HG03135 (cell line): Measurements from ENCODE around the gene RNF126.
A peak's percentile ranks its signal among the peaks of the same experiment; 100 is the strongest.
"Not testable (repeated sequence)": the region's sequence is repeated elsewhere in the genome, so short reads cannot be mapped to it uniquely, and the experiment has no call there.

Experiments used
- ATAC-seq: cut with Tn5 transposase; IDR thresholded peaks from one replicate; pipeline ENCODE4 v1.9.1; 2021; ENCODE audit warnings: mild to moderate bottlenecking, moderate library complexity; ENCODE audit not compliant: unreplicated experiment

RNF126 gene

DNA sequence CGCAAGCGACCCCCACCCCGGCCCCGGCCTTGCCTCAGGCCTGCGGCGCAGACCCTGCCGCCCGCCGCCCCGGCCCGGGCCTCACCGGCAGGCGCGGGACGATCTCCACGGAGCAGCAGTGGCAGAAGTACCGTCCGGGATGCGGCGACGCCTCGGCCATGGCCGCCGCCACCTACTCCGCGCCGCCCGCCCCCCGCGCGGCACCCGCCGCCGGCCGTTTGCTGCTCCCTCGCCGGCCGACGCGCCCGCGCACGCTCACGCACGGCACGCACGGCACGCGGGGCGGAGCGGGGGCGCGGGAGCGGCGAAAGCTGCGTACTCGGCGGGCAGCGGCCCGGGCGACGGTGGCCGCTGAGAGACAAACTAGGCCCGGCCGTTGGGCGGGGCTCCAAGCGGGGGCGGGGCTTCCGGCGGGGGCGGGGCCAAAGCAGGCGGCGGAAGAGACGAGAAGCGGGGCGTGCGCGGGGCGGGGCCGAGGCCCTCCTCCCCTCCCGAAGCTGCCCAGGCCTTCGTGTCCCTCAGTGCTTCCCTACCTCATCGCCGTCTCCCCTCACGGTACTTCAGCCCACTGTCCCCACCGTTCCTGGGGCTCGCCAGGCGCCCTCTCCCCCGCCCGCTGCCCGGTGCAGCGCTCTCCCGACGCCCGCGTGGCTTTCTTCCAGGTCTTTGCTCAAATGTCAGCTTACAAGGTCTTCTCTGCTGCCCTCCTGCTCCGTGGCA is at the start of gene RNF126:
RNF126 (minus strand) TSS at position 253 of the 720 bp plus-strand sequence; CDS start at position 160, 93 bp downstream.
- ATAC-seq = peak; percentile 55

DNA sequence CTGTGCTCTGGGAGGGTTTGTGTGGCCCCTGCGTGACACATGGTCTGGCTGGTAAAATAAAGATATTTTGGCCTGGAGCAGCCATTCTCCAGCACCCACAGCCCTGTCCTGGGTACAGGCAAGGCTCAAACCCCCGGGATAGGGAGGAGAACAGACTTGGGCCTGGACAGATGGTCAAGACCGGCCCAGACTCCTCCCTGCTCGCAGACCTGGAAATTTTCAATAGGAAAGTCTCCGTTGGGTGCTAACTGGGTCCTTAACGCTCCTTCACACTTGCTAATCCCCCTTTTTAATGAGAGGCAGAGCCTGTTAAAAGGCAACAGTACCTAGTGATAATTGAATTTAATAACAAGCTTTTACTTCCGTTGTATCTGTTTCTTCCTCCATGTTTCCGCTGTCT is 48.2 kb upstream of the RNF126 start:
- no peak for ATAC-seq

DNA sequence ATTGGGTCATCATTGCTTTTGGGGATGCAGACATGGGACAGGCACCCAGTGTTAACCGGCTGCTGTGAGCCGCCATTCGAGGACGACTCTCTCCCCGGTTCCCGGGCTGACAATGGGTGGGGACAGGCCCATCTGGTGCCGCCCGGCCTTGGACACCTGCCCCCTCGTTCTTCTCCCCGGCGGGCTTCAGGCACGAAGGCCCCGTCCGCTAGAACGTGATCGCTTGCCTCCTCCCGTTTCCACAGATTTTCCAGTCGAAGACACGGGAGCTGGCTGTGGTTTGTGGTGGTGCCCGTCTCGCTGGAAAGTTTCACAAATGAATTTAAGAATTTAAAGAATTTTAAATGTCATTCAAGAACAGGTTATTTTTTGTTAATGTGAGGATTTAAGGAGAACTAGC is 47.8 kb upstream of the RNF126 start:
- ATAC-seq = no peak

DNA sequence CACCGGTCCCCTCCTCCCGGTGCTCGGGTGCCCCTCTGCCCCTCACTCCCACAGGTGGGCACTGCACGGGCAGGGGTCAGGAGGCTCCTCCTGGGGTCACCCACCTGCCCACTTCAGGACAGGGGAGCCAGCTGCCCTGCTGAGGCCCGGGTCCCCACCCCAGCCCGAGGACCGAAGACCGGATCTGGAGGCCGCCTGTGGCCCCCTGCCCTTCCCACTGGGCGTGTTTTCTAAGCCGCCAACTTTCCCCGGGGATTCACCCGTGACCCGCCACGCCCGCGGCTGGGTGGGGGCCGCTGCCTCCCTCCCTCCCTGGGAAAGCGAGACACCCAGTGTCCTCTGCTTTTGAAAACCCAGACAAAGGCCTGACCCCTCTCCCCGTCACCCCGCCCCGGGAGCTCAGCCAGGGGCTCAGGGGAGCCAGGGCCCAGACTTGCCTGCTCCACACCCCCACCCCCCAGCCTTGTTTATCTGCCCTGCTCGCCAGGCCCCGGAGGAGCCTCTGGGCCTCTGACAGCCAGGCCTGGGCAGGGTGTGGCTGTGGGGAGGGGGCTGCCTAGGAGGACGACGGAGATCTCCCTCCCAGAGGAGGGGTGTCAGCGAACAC is 47.1 kb upstream of the RNF126 start:
- no peak for ATAC-seq

DNA sequence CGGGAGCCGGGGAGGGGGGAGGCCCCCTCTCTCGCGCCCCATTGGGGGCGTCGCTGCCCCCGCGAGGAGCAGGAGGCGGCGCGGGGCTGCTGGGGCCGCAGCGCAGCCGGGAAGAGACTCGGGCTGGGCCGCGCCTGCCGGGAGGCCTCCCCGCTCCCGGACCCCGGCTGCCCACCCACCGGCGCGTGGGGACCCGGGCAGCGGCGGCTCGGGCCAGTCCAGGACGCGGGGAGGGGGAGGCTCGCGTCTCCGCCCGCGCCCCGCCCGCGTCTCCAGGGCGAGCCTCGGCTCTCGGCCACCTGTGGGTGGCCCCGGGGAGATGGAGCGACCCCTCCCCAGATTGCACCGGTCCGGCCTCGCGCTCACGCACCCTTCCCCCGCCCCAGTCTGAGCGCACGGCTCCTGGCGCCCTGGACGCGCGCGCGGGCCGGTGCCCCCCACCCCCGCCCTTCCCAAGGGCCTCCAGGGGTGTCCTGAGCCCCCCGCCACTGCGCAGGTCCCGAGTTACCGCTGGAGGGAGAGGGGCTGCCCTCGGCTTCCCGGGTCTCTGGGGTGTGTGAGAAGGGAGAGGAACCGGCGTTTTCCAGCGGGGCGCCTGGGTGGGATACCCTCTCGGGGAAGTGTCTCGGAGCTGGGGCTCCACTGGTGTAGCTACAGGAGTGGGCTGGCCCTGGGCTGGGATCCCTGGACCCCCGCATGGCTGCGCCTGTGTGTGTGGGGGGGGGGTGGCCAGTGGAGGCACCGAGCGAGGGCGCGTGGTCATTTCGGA is 46.4 kb upstream of the RNF126 start:
- no peak for ATAC-seq

DNA sequence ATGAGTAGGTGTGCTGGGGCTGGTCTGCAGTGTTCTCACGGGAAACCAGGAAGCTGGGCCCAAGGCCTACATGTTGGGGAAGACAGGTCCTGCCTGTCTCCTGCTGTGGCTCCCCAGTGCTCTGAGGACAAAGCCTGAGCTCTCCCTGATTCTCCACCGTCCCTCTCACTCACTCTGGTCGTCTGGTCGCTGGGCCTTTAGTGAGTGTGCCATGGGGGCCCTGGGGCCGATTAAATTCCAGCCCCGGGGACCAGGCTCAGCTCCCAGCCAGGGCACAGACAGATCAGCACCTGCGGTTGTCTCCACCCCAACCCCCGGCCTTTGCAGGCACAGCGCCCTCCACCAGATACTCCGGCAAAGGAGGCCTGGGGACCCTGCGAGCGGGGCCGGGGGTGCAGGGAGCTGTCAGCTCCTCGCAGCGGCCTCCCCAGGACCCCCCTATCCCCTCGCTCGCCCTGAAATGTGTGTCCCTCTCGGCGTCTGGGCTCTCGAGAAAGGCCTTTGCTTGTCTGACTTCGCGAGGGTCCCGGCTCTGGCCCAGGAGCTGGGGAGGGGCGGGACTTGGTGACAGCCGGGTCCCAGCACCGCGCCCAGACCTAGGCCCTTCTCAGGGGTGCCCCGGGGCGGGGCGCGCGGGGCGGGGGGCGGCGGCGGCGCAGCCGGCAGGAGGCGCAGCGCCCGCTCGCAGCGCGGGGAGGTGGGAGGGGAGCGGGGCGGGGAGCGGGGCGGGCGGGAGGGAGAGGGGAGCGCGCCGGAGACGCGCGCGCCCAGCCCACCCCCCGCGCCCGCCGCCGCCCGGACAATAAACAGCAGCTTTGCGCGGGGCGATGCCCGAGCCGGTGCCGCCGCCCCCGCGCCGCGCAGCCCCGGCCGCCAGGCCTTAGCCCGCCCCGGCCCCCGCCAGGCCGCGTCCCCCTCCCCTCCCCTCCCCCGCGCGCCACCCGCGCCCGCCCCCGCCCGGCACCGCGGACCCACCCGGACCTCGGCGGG is 45.4 kb upstream of the RNF126 start, which contains the start of gene PALM:
PALM (plus strand) TSS at position 782 of the 990 bp plus-strand sequence. CDS start 212 bp downstream, outside the sequence.
- ATAC-seq = no peak

DNA sequence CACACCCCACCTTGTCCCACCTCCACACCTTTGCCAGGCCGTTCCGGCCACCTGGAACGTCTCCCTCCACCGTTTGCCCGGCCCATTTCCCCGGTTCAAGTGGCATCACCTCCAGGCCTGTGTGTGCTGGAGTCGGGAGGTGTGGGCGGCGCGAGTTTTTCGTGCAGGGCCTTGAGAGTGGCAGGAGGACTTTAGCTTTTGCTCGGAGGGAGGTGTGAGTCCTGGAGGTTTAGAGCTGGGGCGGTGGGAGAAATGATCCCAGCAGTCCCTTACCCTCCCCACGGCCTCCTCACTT is 41.4 kb upstream of the RNF126 start:
- no peak for ATAC-seq

DNA sequence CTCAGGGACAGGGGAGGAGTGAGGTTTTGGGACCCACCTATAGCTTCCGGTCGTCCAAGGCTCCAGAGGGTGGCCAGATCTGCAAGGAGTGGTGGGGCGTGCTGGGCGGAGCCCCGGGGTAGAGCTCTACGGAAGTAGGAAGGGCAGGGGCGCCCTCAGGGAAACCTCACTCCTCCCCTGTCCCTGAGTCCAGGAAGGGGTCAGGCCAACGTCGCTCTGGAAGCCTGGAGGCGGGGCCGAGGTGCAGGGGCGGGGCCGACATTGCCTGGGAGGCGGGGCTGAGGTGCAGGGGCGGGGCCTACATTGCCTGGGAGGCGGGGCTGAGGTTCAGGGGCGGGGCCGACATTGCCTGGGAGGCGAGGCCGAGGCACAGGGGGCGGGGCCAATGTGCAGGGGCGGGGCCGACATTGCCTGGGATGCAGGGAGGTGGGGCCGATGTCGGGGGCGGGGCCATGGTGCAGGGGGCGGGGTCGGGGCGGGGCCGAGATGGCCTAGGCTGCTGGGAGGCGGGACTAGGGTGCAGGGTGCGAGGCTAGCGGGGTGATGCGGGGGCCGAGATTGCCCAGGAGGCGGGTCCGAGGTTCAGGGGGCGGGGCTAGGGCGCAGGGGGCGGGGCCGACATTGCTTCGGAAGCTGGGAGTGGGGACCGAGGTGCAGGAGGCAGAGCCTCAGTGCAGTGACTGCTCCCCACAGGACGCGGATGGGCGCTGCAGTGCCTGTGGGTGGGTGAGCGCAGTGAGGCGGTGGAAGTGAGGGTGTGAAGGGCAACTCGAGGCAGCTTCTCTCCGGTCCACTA is 40.8 kb upstream of the RNF126 start:
- ATAC-seq = no peak

DNA sequence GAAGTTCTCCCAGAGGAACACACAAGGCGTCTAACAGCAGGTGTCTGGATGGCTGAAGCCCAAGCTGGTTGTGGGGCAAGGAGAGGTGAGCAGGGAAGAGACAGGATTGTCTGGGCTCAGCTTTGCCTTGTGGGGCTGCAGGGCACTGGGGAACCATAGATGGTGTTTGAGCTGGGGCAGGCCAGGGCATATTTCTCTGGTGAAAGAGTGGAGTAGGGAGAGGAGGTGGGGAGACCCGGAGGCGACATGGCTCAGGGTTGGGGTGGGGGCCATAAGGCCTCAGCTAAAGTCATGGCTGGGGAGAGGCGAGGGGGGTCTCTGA is 40.3 kb upstream of the RNF126 start:
- no peak for ATAC-seq

DNA sequence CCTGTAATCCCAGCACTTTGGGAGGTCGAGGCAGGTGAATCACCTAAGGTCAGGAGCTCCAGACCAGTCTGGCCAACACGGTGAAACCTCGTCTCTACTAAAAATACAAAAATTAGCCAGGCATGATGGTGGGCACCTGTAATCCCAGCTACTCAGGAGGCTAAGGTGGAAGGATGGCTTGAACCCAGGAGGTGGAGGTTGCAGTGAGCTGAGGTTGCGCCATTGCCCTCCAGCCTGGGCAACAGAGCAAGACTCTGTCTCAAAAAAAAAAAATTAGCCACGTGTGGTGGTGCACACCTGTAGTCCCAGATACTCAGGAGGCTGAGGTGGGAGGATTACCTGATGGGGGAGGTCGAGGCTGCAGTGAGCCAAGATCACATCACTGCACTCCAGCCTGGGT is 39.8 kb upstream of the RNF126 start:
- ATAC-seq = not testable (repeated sequence)

DNA sequence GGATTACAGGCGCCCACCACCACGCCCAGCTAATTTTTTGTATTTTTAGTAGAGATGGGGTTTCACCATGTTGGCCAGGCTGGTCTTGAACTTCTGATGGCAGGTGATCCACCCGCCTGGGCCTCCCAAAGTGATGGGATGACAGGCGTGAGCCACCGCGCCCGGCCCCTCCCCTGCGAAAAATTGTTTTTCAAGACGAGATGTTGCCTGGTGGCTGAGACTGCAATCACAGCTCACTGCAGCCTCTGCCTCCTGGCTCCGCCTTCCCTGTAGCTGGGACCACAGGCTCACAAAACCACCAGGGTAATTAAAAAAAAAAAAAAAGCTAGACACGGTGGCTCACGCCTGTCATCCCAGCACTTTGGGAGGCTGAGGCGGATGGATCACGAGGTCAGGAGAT is 36.9 kb upstream of the RNF126 start:
- not testable (repeated sequence) for ATAC-seq

DNA sequence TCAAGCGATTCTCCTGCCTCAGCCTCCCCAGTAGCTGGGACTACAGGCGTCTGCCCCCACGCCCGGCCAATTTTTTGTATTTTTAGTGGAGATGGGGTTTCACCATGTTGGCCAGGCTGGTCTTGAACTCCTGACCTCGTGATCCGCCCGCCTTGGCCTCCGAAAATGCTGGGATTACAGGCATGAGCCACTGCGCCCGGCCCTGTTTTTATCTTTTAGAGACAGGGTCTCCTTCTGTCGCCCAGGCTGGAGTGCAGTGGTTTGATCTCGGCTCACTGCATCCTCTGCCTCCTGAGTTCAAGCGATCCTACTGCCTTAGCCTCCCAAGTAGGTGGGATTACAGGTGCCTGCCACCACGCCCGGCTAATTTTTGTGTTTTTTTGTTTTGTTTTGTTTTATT is 35.5 kb upstream of the RNF126 start:
- ATAC-seq = not testable (repeated sequence)

DNA sequence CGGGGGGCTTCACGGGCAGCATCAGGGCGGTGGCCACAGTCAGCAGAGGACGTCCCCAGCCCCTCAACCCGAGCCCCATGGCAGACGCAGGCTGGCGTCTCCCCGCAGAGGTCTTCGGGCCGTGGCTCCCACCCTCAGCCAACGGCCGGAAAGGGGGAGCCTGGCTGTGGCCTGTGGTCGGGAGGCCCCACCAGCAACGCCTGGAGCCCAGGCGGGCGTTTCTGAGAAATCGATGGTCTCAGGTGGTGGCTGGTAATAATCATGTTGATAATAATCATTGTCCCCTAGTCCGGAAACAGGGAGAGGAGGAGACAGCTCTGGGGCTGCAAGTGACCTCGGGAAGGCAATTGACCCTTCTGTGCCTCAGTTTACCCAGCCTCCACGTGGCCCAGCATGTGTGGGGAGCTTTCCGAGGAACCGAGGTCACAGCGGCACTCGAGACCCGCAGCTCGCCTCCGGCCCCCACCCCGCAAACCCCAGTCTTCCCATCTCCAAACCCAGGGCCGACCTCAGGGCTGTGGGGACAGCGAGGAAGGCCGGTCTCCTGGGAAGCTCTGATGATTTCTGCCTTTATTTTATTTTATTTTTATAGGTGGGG is 32.4 kb upstream of the RNF126 start, which contains the start of gene PRSS57:
PRSS57 (minus strand) TSS at position 101 of the 598 bp plus-strand sequence; CDS start at position 79, 22 bp downstream.
- no peak for ATAC-seq

DNA sequence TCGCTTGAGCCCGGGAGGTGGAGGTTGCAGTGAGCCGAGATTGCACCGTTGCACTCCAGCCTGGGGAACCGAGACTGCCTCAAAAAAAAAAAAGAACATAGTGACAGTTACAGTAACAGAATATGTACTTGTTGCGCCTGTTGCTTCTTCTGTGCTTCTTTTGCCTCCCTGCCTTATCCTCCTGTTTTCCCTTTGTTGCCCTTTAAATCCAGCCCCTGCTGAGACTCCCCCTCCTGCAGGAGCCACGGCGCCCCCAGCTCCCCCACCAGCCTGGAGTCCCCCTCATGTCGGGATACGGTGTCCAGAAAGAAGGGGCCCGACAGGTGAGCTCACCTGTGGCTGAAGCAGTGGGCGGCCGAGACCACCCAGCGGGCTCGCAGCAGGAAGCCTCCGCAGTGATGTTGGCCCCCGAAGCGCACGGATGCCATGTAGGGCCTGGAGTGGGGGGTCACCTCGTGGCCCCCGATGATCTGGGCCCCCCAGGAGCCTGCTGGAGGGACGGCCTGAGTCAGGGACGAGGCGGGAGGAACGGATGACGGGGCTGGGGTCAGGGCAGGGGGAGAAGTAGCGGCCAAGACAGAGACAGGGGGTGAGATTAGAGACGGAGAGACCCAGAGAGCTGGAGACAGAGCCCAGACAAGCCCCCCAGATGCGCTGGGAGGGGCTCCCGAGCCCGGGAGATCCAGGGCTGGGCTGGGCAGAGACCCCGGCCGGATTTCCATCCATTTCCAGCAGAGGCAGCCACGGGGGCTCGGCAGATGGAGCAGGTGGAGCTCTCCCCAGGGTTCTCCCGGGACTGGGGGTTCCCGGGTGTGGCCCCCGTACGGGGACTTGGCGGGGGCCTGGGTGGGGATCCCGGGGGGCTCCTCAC is 31.7 kb upstream of the RNF126 start:
- no peak for ATAC-seq

DNA sequence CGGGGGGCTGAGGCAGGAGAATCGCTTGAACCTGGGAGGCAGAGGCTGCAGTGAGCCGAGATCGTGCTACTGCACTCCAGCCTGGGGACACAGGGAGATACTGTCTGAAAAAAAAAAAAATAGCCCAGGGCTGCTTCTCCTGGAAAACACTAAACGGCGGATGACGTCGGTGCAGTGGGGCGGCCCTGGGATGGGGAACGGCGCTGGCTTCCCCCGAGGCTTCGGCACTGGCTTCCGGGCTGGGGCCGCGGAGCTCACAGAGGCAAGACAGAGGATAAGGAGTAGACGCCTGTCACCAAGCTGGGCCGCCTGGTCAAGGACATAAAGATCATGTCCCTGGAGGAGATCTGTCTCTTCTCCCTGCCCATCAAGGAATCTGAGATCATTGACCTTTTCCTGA is 27.2 kb upstream of the RNF126 start:
- ATAC-seq = no peak

DNA sequence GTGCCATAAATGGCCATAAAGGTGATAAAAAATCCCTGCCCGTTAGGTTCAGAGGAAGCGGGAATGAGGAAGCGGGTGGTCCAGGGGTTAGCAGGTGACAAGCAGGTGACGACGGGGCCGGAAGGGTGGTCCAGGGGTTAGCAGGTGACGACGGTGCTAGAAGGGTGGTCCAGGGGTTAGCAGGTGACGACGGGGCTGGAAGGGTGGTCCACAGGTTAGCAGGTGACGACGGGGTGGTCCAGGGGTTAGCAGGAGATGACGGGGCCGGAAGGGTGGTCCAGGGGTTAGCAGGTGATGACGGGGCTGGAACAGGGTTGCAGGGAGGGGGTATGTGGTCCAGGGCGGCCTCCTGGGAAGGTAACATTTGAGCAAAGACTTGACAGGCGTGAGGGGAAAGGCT is 26.0 kb upstream of the RNF126 start:
- no peak for ATAC-seq

DNA sequence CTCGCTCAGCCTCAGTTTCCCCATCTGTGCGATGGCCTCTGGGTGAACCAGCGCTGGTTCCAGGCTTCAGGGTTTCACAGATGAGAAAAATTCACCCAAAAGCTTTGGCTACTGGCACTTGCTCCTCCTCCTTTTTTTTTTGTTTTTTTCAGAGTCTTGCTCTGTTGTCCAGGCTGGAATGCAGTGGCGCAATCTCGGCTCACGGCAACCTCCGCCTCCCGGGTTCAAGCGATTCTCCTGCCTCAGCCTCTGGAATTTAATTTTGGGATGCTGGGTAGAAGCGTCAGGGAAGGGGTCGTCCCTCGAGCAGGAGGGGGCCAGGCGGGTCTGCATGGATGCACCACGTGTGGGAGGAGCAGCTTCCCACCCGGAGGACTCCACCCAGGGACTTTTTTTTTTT is 25.2 kb upstream of the RNF126 start:
- ATAC-seq = no peak

DNA sequence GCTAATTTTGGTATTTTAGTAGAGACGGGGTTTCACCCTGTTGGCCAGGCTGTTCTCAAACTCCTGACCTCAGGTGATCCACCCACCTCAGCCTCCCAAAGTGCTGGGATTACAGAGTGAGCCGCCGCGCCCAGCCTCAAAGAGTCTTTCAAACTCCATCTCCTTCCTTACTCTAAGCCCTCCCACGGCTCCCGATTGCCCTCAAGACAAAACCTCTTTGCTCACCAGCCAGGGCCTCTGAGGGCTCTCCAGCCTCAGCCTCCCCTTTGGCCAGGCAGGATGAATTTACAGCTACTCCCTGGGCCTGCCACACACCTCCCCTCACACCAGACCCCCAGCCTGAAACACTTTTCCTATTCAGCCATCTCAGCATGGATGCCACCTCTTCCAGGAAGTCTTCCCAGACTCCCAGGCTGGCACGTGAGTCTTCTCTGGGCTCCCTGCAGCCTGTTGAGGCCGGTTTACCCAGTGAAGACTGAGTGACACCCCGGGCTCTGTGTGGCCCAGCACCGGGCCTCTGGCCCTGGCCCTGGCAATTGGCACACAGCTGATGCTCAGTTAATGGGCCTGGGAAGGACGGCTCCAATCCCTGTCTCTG is 24.7 kb upstream of the RNF126 start:
- no peak for ATAC-seq
